Psoas muscle (tissue), 8 donors: Measurements from ENCODE around the gene PBX4. TPM values are rescaled to one million over a fixed set of nuclear protein-coding genes. Genes with fewer than 3 reads are reported as not detected.
A peak's percentile ranks its signal among the peaks of the same experiment; 100 is the strongest.

Source experiments
- ATAC-seq, 4 donors: fragments of 200-7000 bp; cut with Tn5 transposase; one replicate each; pipeline ENCODE4 v1.9.1; 2020; ENCODE audit warnings: moderate library complexity in 3 of 4, mild to moderate bottlenecking in 2 of 4
- DNase-seq, 2 donors: peaks; one replicate each; pipeline ENCODE4 v3.0.0-alpha.2; 2020
- H3K27ac ChIP-seq: fragments of 200-600 bp; one replicate; pipeline ENCODE4 v1.8.0; 2022
- H3K27me3 ChIP-seq, 3 donors: fragments of 200-600 bp in 1 of 3; one replicate each; pipeline versions ENCODE4 v1.6.1 to v1.8.0; 2013 to 2022; ENCODE audit warnings: low read length in 2 of 3, mild to moderate bottlenecking in 2 of 3, moderate library complexity in 1 of 3; ENCODE audit not compliant: insufficient read depth in 3 of 3
- H3K36me3 ChIP-seq, 2 donors: fragments of 200-600 bp in 1 of 2; one replicate each; pipeline versions ENCODE4 v1.6.1 to v1.8.0; 2013 to 2022; ENCODE audit warnings: low read depth in 1 of 2, mild to moderate bottlenecking in 1 of 2, moderate library complexity in 1 of 2; ENCODE audit not compliant: insufficient read depth in 1 of 2
- H3K4me1 ChIP-seq: fragments of 200-600 bp; one replicate; pipeline ENCODE4 v1.8.0; 2022
- H3K4me3 ChIP-seq: fragments of 200-600 bp; one replicate; pipeline ENCODE4 v1.8.0; 2022; ENCODE audit warnings: mild to moderate bottlenecking
- H3K9me3 ChIP-seq: fragments of 200-600 bp; one replicate; pipeline ENCODE4 v1.8.0; 2022
- CTCF ChIP-seq: fragments of 200-600 bp; IDR thresholded peaks from one replicate; pipeline ENCODE4 v1.8.0; 2022; ENCODE audit warnings: antibody characterized with exemption
- WGBS, 3 donors: extraction: QIAGEN DNeasy Blood & Tissue Kit; methylation state at CpG; one replicate each; pipeline versions ENCODE4 v1.1.6 to v1.1.7; 2013; 5-methylcytosine and 5-hydroxymethylcytosine counted together
- intact Hi-C, 2 donors: fragments of 100-400 bp; cut with DNase I; formaldehyde crosslinking; loops; one replicate each; pipeline versions ENCODE4 v1.11.0 to v1.14.2; 2022
- polyA plus RNA-seq, 3 donors: library from polyadenylated mRNA; stranded (reverse); fragments of 200-250 nt; gene quantifications; one replicate each; pipeline ENCODE4 v1.2.3, GENCODE V29; 2013
- total RNA-seq, 4 donors: library from RNA; stranded (reverse); fragmentation: NEBNext Ultra II Directional in 2 of 4; extraction: Animal tissue kit (Norgen Biotek cat#: 25700) in 2 of 4; gene quantifications; one replicate each; pipeline versions ENCODE4 v1.2.1 to v1.2.4, GENCODE V29; 2021 to 2023
- donor health status: healthy with polysubstance abuse.
- donor health status: DM: no; HTN: no; CAD: no; lungs with moderate emphysema.
- donor health status: Bipolar disorder and iron deficiency.
- donor health status: healthy.
- donor health status: DM: yes; HTN: yes; CAD: no.
- donor health status: DM: no; HTN: no; CAD: no.
- donor health status: DM: no; HTN: no; CAD: no.
- donor health status: DM: yes; HTN: yes; CAD: no.

Gene PBX4
- total and polyA plus RNA-seq, 7 donors: 0.06 to 0.17 (median 0.08) TPM; not detected in 4

DNA sequence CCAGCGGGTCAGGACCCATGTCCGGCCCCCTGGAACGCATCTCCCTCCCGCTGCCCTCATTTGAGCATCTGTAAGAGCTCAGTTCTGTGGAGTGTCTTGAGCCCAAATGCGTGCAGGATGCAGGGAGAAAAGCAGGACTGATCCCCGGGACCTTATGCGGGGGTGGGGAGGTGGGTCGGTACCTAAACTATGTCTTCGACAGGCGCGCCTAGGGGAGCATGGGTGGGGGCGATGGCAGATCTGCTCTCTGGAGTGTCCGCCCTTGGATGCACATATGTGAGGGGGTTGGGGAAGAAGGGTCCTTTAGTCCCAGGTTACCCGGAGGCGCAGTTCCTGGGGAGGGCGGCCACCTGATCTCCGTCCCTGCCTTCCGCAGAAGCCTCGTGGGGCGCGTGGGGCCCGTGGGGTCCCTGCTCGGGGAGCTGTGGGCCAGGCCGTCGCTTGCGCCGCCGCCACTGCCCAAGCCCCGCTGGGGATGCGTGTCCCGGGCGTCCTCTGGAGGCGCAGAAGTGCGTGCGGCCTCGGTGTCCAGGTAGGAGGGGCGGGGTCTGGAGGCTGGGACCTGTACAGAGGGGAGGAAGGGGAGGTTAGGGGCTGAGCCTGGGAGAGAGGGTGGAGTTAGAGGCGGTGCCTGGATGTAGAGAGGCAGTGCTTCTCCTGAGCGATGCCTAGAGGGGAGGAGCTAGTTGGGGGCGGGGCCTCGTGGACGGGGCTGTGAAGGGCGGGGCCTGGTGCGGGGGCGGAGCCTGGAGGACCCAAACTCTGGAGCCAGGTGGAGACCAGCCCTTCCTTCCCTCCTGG is 77.6 kb downstream of the PBX4 start:
- Histone ChIP-seq H3K4me1 (peaks cover 12% of the 10 kb centered on the region), H3K36me3 (no peaks in the 10 kb centered on the region), H3K9me3 (no peaks in the 10 kb centered on the region), H3K27me3 (peaks cover 0 to 69% (median 44%) of the 10 kb centered on the region in 3 donors), H3K27ac (no peak overlapping the region), H3K4me3 (peak overlapping the region; percentile 28)
- 3 to 4% (median 3%) methylated on average over 35 to 45 of the region's 45 CpGs for WGBS, 3 donors
- DNase-seq (peak in 1 of 2 donors; percentile 48), ATAC-seq (peak in 3 of 4 donors; percentile 34 to 47 (median 38))
- no peak for TF ChIP-seq CTCF
- intact Hi-C loops: no loop called here

DNA sequence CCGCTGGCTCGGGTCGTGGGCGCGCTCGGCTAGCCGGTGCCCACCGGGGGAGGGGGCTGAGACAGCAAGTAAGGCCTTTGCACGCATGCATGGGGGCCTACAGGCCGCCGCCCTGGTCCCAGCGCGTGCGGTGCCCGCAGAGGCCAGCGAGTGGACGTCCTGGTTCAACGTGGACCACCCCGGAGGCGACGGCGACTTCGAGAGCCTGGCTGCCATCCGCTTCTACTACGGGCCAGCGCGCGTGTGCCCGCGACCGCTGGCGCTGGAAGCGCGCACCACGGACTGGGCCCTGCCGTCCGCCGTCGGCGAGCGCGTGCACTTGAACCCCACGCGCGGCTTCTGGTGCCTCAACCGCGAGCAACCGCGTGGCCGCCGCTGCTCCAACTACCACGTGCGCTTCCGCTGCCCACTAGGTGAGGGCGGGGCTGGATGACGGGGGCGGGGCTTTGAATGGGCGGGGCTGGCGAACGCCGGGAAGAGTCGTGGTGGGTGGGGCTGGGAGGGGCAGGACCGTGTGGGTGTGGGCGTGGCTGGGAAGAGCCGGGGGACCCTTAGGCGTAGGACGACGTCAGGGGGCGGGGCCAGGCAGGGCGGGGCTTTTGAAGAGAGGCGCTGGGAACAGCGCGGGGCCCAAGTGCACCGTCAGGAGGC is 78.3 kb downstream of the PBX4 start:
- WGBS, 3 donors: 7 to 13% (median 9%) methylated on average over 61 to 74 of the region's 74 CpGs
- peak; percentile 67 to 76 for DNase-seq
- H3K27me3 ChIP-seq: peaks cover 0 to 67% (median 42%) of the 10 kb centered on the region in 3 donors
- H3K9me3 ChIP-seq: no peaks in the 10 kb centered on the region
- peak; percentile 14 to 73 (median 64) for ATAC-seq
- intact Hi-C loops: no loop called here
- no peaks in the 10 kb centered on the region for H3K36me3 ChIP-seq
- no peak overlapping the region for H3K27ac ChIP-seq
- no peak for TF ChIP-seq CTCF
- peak overlapping the region; percentile 28 for H3K4me3 ChIP-seq
- H3K4me1 ChIP-seq: peaks cover 12% of the 10 kb centered on the region

GRCh38 chr19:19539698-19540063 is 78.8 kb downstream of the PBX4 start:
- H3K9me3 ChIP-seq: no peaks in the 10 kb centered on the region
- TF ChIP-seq CTCF: no peak
- 37 to 51% (median 47%) methylated on average over 19 of the region's 19 CpGs for WGBS, 3 donors
- intact Hi-C loops: no loop called here
- DNase-seq: no peak
- H3K4me3 ChIP-seq: no peak overlapping the region
- H3K4me1 ChIP-seq: peaks cover 12% of the 10 kb centered on the region
- ATAC-seq: no peak
- H3K36me3 ChIP-seq: no peaks in the 10 kb centered on the region
- no peak overlapping the region for H3K27ac ChIP-seq
- peaks cover 0 to 67% (median 42%) of the 10 kb centered on the region in 3 donors for H3K27me3 ChIP-seq

DNA sequence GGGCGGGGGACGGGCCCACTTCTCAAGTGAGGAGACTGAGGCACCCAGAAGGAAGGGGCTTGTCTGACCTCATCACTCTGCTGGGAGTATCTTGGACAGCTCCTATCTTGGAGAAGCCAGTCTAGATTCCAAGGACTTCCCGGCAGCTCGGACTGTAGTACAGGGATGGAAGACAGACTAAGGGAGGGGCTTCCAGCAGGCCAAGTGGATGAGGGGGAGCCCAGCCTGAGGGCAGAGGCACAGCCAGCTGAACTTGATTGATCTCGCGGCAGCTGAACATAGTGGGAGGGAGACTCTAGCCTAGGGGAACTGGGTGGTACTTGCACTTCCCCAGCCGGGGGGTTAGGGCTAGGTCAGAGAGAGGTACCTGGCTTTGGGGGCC is 79.7 kb downstream of the PBX4 start:
- 17 to 28% (median 20%) methylated on average over 7 of the region's 7 CpGs for WGBS, 3 donors
- no peaks in the 10 kb centered on the region for H3K36me3 ChIP-seq
- no peak overlapping the region for H3K4me3 ChIP-seq
- no peak overlapping the region for H3K27ac ChIP-seq
- intact Hi-C loops: no loop called here
- no peak for TF ChIP-seq CTCF
- no peak for DNase-seq
- ATAC-seq: no peak
- H3K27me3 ChIP-seq: peaks cover 0 to 65% (median 40%) of the 10 kb centered on the region in 3 donors
- peaks cover 12% of the 10 kb centered on the region for H3K4me1 ChIP-seq
- H3K9me3 ChIP-seq: no peaks in the 10 kb centered on the region
